Ovary (tissue), 3 donors: Measurements from ENCODE around the gene WDR7.

Source experiments
- EP300 ChIP-seq: sonication (generic); formaldehyde crosslinking; IDR thresholded peaks from one replicate; pipeline ENCODE4 v1.6.1; 2017; ENCODE audit warnings: antibody characterized with exemption
- TF ChIP-seq, protein P1 (sequence below), 3 donors: fragments of 450-650 bp in 2 of 3; fragments of 200-600 bp in 1 of 3; IDR thresholded peaks; one replicate each; pipeline versions ENCODE4 v1.5.1 to v1.8.0; 2016 to 2022; ENCODE audit warnings: antibody characterized with exemption in 3 of 3, mild to moderate bottlenecking in 1 of 3
- donor health status: DM: no; HTN: no; CAD: no.

DNA sequence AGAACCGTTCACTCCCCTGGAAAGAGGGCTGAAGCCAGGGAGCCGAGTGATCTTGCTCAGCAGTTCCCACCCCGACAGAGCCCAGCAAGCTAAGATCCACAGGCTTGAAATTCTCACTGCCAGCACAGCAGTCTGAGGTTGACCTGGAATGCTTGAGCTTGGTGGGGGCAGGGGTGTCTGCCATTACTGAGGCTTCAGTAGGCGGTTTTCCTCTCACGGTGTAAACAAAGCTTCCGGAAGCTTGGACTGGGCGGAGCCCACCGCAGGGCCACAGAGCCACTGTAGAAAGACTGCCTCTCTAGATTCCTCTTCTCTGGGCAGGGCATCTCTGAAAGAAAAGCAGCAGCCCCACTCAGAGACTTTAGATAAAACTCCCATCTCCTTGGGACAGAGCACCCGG, 180.8 kb downstream of the WDR7 start:
- no peak for TF ChIP-seq EP300
- TF ChIP-seq, protein P1, sequence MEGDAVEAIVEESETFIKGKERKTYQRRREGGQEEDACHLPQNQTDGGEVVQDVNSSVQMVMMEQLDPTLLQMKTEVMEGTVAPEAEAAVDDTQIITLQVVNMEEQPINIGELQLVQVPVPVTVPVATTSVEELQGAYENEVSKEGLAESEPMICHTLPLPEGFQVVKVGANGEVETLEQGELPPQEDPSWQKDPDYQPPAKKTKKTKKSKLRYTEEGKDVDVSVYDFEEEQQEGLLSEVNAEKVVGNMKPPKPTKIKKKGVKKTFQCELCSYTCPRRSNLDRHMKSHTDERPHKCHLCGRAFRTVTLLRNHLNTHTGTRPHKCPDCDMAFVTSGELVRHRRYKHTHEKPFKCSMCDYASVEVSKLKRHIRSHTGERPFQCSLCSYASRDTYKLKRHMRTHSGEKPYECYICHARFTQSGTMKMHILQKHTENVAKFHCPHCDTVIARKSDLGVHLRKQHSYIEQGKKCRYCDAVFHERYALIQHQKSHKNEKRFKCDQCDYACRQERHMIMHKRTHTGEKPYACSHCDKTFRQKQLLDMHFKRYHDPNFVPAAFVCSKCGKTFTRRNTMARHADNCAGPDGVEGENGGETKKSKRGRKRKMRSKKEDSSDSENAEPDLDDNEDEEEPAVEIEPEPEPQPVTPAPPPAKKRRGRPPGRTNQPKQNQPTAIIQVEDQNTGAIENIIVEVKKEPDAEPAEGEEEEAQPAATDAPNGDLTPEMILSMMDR (IDR thresholded peaks at IDR 0.05), result no peak
